RKO (cell line): Measurements from ENCODE around the gene PIH1D1.

Experiments
- DNase-seq: peaks from one replicate; pipeline ENCODE4 v3.0.0-alpha.2; 2016; ENCODE audit warnings: low spot score

PIH1D1 gene

DNA sequence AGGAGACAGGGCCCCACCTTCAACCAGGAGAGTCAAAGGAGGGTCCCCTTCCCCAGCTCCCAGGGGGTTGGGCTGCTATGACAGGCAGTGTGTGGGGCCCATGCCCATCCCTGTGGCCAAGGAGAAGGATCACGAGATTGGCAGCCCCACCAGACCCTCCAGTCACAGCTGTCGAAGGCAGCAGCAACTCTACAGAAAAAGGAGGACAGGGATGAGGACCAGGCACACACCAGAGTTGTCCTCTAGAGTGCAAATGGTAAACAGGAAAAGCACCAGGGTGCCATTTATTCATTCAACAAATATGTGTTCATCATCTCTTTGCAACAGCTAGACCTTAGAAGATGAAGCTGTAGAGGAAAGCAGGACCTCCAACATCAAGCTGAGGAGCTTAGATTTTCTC lies 32.4 kb downstream of the PIH1D1 start:
- DNase-seq, result no peak

DNA sequence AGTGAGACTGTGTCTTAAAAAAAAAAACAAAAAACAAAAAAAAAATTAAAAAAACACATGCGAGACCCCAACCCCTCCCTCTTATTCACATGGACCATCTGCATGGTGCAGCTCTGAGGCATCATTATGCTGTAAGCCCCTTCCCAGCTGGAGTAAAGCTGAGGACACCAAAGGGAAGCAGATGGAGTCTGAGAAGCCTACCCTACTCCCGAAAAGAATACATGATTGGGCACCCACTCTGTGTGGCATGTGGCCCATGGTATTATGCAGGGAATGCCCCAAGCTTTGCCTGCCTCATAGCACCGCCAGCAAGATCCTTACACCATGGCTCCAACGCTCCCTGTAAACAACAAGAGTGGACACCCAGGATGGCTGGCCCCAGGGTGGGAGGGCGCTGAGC lies 33.1 kb downstream of the PIH1D1 start:
- DNase-seq, result no peak

DNA sequence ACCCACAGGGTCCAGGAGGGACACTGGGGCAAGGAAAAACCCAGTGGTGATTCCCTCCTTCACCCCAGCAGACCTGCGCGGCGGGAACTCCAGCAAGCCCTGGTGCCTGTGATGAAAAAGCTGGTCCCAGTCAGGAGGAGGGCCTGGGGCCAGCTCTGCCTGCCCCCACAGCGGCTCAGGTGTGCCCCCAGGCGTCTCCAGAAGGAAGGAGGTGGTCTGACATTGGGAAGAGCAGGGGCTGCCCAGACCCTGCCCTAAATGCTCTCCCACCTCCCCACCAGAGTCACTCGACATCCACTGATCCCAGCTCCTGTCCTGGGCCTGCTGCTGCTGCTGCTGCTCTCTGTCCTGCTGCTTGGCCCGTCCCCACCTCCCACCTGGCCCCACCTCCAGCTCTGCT lies 34.5 kb downstream of the PIH1D1 start:
- no peak for DNase-seq

DNA sequence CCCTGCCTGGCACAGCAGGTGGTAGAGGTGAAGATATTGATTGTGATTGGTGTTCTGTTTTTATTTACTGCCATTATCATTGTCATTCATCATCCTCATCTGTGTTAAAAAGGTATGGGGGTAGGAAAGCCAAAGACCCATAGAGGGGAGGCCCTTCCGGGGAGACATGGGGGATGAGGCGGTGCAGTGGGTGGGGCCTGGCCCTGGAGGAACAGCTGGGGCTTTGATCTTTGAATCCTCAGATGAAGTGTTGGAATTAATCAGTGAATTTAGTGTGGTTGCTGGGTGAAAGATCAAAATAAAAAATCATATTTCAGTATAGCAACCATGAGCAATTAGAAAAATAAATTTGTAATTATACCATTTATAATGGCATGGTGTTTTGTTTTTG lies 35.8 kb downstream of the PIH1D1 start:
- no peak for DNase-seq

DNA sequence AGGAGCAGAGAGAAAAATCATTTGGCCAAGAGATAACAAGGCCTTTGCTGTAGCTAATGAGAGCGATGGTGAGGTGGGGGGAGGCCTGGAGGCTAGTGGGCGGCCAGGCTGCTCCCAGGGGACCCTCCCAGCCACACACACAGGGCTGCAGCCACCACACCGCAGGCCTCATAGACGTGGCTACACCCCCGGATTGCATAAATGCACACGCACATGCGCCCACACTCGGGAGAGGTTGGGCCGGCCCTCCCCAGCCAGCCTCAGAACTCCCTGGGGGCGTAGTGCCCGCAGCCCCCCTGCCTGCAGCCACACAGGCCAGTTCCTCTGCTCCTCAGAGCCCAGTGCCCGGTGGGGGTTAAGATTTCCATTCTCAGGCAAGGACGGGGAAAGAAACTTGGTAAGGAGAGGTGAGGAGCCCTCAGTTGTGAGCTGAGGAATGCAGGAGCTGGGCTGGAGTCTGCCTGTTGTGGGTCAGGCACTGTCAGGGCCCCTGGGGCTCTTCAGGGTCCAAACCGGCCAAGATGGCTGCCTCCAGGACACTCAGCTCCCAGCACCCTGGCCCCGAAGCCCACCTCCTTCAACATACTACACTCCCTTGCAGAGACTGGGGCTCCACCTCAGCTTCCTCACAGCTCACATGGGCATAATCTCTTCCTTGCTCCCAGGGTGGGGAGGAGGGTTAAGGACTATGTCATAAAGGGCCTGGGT lies 36.4 kb downstream of the PIH1D1 start:
- DNase-seq, result no peak

DNA sequence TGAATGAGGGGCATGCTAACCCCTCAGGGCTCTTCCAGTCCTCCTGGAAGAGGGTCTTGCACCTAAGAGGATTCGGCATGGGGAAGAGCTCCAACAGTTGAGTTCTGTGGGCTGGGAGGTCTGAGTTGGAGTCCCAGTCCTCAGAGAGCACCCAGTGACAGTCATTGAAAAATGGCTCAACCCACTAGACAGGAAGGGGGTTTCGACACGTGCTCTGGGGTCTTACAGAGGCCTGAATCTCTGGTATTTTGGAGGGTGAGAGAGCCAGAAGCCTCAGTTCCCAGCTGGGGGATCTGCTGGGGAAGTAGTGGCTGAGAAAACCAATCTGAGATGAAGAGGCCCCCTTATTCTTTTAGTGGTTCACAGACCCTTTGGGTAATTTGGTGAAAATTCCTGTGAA lies 37.4 kb downstream of the PIH1D1 start:
- no peak for DNase-seq

DNA sequence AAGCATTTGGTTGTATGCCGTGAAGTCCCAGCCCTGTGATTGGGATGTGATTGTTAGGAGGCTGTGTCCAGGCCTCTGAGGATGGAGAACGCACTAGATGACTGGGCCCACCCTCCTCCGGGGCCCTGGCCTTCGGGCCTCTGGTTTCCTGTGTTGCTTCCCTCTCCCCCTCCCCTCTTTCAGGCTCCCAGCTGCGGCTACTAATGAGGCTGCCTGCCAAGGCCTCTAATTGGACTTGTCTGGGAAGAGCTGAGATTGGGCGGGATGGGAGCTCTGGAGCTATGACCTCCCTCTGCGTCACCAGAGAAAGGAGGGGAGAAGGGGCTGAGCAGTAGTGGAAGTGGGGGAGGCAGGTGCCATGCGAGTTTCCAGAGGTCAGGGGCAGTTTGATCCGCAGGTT lies 38.3 kb downstream of the PIH1D1 start:
- no peak for DNase-seq

DNA sequence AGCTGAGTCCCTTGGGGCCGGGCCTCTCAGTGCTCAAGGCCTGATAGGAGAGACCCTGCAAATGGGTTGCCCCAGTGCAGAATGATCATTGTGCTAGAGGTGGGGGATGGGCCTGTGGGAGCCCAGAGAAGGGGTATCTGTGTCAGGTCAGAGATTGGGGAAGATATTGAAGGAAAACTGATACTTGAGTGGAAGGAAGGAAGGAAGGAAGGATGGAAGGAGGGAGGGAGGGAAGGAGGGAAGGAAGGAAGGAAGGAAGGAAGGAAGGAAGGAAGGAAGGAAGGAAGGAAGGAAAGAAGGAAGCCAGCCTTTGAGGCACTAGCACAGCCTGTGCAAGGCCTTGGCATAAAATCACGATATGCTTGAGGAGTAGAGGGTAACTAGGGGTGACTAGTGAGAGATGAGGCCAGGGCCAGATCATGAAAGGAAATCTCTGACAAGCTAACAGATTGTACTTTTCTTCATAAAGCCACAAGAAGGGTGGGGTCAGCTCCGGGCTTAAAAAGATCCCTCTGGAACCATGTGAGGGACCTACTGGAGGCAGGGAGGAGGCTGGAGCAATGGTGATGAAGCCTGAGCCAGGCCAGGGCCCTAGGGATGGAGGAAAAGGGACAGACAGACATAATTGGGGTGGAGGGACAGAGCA lies 39.8 kb downstream of the PIH1D1 start:
- DNase-seq, result no peak

DNA sequence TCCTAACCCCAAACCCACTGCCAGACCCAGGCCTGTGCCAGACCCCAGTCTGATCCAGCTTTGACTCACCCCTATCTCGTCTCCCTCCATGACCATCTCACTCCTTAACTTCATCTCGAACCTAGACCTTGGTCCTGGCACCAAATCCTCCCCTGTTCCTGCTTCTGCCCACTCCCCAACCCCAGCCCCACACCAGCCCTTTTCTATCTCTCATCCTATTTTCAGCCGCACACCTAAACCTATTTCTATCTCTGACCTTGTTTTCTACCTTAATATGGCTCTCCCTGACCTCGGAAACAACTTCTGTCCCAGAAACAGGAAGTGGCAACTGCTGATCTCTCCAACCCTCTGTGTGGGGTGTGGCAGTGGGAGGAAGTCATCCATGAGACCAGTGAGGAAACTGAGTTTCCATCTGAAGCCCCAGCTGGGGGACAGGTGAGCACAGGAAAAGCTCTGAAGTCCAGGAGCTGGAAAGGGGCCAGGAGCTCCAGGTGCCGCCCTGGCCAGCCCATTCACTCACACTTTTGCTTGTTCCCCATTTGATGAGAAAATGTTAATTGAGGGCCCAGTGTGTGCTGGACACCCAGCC lies 42.1 kb downstream of the PIH1D1 start:
- DNase-seq, result no peak

DNA sequence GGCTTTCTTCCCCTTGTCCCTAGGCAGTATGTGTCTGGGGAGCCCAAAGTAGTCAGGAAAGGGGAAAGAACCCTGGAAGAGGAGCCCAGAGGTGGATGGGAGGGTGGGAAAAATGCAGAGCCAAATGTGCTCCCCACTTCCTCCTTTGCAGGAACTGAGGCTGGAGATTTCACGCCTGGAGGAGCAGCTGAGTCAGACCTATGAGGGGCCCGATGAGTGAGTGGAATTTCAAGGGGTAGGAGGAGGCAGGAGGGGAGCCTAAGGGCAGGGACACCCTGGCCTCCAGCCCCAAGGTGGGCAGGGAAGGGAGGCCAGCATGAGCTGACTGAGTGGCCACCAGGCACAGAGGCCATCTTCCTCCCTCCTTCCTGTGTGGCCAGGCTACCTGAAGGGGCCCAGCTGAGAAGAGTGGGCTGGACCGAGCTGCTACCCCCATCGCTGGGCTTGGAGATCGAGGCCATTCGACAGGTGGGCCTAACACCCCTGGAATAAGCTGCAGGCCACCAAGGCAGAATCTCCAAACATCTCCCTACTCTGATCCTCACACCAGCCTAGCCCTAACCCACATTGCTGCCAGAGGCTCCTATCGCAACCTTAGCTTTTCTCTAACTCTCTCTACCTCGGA lies 42.7 kb downstream of the PIH1D1 start:
- no peak for DNase-seq

DNA sequence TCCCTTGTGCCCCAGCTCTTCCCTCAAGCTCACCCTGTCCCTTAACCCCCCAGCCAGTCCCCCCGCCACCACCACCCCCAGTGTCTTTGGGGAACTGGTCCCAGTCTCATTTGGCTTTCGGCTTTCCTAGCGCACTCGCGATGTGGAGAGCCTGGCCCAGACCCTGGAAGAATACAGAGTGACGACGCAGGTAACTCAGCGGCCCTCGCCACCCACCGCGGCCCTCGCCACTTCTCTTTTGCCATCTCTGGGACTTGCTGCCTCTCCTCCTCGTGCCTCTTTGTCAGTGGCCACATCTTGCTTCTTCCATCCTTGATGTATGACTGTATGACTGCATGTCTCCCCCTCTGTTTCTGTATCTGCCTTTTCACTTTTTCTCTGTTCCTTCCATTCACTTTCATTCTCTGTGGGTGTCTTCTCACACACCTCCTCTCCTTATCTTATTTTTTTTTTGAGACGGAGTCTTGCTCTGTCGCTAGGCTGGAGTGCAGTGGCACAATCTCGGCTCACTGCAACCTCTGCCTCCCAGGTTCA lies 44.1 kb downstream of the PIH1D1 start:
- DNase-seq, result no peak

DNA sequence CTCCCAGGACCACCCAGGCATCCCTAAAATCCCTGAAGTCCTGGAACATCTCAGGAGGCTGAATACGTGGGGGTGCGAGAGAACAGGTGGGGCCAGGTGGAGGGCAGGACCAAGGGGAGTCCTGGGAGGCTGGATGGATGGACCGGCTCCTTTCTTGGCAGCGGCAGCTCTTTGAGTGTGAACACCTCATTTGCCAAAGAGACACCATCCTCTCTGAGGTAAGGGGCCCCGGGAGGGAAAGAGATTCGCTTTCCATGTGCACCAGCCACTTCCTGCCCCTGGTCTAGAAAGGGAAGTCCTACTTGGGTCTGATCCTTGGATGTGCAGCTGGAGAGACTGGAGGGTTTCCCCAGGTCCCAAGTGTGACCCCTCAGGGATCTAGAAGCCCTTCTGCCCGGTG lies 44.5 kb downstream of the PIH1D1 start:
- DNase-seq, result no peak

DNA sequence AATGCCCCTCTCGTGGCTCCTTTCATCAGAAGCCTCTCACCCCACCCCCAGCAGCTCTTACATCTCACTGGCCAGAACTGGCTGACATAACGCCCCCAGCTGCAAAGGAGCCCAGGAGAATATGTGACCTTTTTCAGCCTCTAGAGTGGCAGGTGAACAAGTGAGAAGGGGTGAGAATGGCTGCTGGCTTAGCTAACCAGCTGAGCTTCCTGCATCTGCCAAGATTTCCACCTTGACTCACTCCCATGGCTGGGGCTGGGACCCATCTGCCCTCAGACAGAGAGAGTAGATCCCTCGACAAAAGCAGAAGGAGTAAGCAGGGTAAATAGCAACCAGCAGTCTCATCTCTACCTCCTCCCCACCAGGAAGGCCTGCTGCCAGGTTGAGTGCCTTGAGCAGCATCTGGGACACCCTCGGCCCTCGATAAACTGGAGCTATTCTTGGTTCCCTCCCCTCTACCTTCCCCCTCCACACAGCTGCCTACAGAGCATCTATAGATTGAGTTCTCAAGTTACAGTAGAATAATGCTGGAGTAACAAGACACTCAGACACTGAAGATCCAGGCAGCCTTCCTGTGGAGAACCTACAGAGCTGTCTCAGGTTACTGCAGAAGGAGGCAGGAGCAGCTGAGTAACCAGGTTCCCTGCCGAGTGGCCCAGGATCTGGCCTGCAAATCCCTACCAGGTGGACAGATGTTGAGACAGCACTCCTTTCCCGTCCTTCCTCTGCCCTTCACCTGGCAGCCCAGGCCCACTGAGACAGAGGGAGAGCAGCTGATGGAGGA lies 48.0 kb downstream of the PIH1D1 start:
- no peak for DNase-seq

DNA sequence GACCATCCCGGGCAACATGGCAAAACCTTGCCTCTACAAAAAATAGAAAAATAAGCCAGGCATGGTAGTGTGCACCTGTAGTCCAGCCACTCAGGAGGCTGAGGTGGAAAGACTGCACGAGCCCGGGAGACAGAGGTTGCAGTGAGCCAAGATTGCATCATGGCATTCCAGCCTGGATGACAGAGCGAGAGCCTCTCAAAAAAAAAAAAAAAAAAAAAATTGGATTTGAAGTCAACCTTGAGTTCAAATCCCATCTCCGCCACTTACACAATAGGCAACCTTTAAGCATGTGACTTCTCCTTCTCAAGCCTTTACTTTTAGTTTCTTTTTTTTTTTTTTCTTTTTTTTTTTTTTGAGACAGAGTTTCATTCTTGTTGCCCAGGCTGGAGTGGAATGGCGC lies 51.6 kb downstream of the PIH1D1 start:
- DNase-seq, result no peak

DNA sequence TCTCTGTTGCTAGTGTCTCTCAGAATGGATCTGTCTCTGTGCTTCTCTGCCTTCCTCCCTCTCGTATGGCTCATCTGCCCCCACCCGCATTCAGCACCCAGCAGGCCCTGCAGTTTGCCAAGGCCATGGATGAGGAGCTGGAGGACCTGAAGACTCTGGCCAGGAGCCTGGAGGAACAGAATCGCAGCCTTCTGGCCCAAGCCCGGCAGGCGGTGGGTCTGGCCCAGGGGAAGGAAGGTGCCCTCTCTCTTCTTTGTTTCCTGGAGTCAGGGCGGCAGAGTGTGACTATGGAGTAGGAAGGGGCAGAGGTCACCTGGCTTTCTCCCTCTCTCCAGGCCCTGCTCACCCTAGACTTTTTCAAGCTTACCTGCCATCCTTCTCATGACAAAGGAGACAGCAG lies 52.7 kb downstream of the PIH1D1 start:
- DNase-seq, result no peak

DNA sequence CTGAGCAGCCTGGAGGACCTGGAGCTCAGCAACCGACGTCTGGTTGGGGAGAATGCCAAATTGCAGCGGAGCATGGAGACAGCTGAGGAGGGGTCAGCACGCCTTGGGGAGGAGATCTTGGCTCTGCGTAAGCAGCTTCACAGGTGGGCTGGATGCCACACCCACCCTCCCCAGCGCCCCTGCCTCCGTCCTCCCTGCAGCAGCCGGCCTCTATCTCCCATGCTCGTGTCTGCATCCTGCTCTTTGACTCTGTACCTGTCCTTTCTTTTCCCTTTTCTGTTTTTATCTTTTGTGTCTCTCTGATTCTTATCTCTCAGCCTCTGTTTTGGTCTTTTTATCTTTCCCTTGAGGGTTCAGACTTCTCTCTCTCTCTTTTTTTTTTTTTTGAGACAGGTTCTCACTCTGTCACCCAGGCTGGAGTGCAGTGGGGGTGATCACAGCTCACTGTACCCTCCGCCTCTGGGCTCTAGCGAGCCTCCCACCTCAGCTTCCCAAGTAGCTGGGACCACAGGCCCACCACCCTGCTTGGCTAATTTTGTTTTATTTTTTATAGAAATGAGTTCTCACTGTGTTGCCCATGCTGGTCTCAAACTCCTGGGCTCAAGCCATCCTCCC lies 53.5 kb downstream of the PIH1D1 start:
- DNase-seq, result no peak

DNA sequence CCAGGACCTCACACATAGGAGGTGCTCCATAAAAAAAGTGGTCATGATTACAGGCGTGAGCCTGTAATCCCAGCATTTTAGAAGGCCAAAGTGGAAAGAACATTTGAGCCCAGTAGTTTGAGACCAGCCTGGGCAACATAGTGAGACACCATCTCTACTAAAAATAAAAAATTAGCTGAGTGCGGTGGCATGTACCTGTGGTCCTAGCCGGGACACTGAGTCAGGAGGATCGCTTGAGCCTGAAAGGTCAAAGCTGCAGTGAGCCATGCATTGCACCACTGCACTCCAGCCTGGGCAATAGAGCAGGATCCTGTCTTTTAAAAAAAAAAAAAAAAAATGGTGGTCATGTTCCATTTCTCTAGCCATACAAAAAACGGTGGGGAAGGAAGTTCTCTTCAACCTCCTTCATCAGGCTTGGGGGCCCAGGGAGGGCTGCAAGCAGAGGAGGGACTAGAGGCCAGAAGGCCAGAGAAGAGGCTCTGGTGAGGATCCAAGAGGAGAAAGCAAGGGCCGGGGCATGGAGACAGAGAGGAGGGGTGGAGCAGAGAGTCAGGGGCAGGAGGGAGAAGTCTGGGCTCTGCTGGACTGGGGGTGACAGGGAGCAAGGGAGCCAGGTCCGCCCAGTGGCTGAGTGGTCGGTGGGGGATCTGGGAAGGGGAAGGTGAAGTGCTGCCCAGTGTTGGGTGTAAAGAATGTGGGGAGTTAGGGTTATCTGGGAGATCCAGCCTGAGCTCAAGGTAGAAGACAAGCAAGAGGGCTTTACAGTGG lies 54.7 kb downstream of the PIH1D1 start:
- DNase-seq, result no peak
